GM06990 (cell line): Measurements from ENCODE around the gene APC.
"Not testable (repeated sequence)": the region's sequence is repeated elsewhere in the genome, so short reads cannot be mapped to it uniquely, and the experiment has no call there.

Experiments
- DNase-seq: peaks from one replicate; pipeline ENCODE4 v3.0.0-alpha.2; 2011; ENCODE audit not compliant: insufficient read length; ENCODE audit errors: extremely low read depth
- H3K27me3 ChIP-seq: replicated peaks from 2 replicates; pipeline ENCODE4 v1.6.0; 2011; ENCODE audit warnings: low read length; ENCODE audit not compliant: control insufficient read depth, insufficient read depth
- H3K36me3 ChIP-seq: 2 replicates; pipeline ENCODE4 v1.5.1; 2011; ENCODE audit warnings: low read length; ENCODE audit not compliant: control insufficient read depth, insufficient read depth
- H3K4me3 ChIP-seq: replicated peaks from 2 replicates; pipeline ENCODE4 v1.5.1; 2011; ENCODE audit warnings: low read depth, mild to moderate bottlenecking, control low read depth, low read length
- TF ChIP-seq, protein P1 (sequence below): IDR thresholded peaks from 2 replicates; pipeline ENCODE4 v1.5.1; 2011; ENCODE audit warnings: low read length, control low read depth, mild to moderate bottlenecking, inconsistent platforms; ENCODE audit not compliant: insufficient read depth, poor library complexity, severe bottlenecking

Gene APC

GRCh38 chr5:112847306-112847705 is 109.6 kb downstream of the APC start:
- DNase-seq = no peak
- no peak overlapping the region for H3K4me3 ChIP-seq

GRCh38 chr5:112848116-112848811 is 110.6 kb downstream of the APC start:
- H3K27me3 ChIP-seq = no peaks in the 10 kb centered on the region
- H3K4me3 ChIP-seq = no peak overlapping the region
- TF ChIP-seq, protein P1, sequence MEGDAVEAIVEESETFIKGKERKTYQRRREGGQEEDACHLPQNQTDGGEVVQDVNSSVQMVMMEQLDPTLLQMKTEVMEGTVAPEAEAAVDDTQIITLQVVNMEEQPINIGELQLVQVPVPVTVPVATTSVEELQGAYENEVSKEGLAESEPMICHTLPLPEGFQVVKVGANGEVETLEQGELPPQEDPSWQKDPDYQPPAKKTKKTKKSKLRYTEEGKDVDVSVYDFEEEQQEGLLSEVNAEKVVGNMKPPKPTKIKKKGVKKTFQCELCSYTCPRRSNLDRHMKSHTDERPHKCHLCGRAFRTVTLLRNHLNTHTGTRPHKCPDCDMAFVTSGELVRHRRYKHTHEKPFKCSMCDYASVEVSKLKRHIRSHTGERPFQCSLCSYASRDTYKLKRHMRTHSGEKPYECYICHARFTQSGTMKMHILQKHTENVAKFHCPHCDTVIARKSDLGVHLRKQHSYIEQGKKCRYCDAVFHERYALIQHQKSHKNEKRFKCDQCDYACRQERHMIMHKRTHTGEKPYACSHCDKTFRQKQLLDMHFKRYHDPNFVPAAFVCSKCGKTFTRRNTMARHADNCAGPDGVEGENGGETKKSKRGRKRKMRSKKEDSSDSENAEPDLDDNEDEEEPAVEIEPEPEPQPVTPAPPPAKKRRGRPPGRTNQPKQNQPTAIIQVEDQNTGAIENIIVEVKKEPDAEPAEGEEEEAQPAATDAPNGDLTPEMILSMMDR = peak; percentile 69
- H3K36me3 ChIP-seq = no peaks in the 10 kb centered on the region
- DNase-seq = peak; percentile 46

More at GRCh38 chr5:112847306-112847705, 109.6 kb downstream of the APC start:
- TF ChIP-seq, protein P1 = no peak
- Histone ChIP-seq H3K27me3 (no peaks in the 10 kb centered on the region), H3K36me3 (no peaks in the 10 kb centered on the region)

GRCh38 chr5:112849912-112850311 is 112.2 kb downstream of the APC start:
- H3K4me3 ChIP-seq = no peak overlapping the region
- no peaks in the 10 kb centered on the region for H3K36me3 ChIP-seq
- TF ChIP-seq, protein P1 = no peak
- no peaks in the 10 kb centered on the region for H3K27me3 ChIP-seq
- DNase-seq = no peak

DNA sequence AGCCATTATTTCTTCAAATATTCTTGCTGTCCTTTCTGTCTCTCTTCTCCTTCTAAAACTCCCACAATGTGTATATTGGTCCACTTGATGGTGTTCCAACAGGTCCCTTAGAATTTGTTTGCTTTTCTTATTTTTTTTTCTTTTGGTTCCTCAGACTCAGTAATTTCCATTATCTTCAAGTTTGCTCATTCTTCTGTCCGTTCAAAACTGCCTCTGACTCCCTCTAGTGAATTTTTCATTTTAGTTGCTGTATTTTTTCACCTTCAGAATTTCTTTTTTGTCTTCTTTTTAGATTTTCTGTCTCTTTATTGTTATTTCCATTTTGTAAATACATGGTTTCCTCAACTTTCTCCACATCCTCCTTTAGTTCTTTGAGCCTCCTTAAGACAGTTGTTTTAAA is 117.0 kb downstream of the APC start:
- TF ChIP-seq, protein P1 = no peak

GRCh38 chr5:112857866-112858265 is 120.2 kb downstream of the APC start:
- no peak for DNase-seq
- Histone ChIP-seq H3K27me3 (no peaks in the 10 kb centered on the region), H3K4me3 (no peak overlapping the region), H3K36me3 (no peaks in the 10 kb centered on the region; the same call in 1 of the 2 replicates)
- TF ChIP-seq, protein P1 = no peak

More for the DNA sequence above, 117.0 kb downstream of the APC start:
- no peak for DNase-seq
- Histone ChIP-seq H3K4me3 (no peak overlapping the region), H3K36me3 (no peaks in the 10 kb centered on the region), H3K27me3 (no peaks in the 10 kb centered on the region)

DNA sequence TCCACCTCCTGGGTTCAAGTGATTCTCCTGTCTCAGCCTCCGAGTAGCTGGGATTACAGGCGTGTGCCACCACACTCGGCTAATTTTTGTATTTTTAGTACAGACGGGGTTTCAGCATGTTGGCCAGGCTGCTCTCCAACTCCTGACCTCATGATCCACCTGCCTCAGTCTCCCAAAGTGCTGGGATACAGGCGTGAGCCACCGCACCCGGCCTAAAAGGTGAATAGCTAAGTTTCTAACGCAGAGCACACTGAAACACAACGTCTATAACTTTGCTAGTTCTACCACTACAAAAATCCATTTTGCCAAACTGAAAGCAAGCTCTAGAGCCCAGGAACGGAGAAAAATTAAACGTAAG is 122.9 kb downstream of the APC start:
- peak overlapping the region; percentile 81 for H3K4me3 ChIP-seq
- DNase-seq, H3K36me3 ChIP-seq, H3K27me3 ChIP-seq: not testable (repeated sequence)
